GM19238 (cell line): ENCODE measurements around the gene LRRC73.
"Not testable (repeated sequence)": the region's sequence is repeated elsewhere in the genome, so short reads cannot be mapped to it uniquely, and the experiment has no call there.

Experiments
- DNase-seq: peaks from one replicate; pipeline ENCODE4 v3.0.0; 2011; ENCODE audit warnings: low spot score; ENCODE audit not compliant: insufficient read length

LRRC73 gene, protein sequence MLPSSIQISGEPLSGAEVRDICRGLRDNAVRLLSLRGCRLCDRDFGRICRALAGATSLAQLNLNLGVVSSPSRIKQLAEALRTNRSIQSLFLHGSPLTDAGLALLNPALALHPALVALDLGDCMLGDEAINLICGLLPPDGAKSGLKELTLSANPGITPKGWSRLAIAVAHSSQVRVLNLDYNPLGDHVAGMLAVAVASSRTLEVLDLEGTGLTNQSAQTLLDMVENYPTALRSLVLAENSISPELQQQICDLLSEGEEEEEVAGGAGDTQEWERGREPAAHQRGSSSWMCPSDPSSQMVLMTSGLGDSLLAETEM

DNA sequence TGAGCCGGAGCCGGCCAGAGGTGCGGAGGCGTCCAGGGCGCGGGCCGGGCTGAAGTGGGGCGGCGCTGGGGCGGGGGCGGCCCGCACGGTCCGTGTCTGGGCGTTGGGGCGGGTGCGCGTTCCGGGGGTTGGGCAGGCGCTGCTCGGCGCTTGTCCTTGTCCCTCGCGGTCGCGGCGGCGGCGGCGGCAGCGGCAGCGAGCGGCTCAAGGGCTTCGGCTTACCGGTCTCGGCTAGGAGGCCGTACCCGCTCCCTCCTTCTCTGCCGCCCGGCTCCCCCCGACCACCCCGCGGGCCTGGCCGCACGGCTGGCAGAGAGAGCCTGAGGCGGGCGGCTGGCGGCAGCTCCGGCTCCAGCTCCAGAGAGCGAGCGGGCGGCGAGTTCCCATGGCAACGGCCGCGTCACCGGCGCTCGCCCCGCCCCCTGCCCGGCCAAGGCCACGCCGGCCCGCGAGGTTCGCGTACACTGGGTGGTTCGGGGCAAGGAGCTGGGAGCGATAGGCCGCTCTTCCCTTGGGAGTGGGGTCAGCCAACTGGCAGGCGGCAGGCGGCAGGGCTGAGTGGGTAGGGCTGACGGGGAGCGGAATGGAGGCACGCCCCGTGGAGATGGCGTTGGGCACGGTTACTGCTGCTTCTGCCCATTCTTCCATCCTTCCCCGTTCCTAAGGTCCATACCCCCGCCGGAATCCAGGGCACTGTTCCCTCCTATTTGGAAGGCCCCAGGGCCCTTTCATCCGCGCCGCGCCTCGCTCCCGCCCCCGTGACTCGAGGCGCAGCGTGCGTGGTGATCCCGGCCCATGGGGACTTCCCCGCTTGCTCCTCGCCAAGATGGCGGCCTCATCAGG is at the start of gene LRRC73:
TSS of gene LRRC73 (minus strand) at position 363 of the 843 bp plus-strand sequence. CDS start 561 bp downstream, outside the sequence.
- peak; percentile 76 for DNase-seq

DNA sequence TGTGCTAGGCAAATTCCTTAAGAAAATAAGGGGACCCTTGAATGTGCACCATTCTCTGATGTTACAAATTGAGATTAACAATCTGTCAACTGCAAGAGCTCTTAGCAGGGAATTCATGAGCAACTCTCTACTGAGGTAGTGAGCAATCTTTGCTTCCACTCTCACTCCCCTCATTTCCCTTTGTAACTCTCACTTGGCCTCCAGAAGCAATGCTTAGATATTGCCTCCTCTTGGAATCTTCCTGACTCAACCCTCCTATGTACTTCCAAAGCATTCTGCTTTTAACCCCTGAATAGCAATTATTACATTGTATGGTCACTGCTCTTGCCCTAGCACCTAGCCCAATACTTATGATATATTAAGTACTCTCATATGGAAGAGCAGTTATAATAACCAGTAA is 49.2 kb upstream of the LRRC73 start:
- DNase-seq: no peak

DNA sequence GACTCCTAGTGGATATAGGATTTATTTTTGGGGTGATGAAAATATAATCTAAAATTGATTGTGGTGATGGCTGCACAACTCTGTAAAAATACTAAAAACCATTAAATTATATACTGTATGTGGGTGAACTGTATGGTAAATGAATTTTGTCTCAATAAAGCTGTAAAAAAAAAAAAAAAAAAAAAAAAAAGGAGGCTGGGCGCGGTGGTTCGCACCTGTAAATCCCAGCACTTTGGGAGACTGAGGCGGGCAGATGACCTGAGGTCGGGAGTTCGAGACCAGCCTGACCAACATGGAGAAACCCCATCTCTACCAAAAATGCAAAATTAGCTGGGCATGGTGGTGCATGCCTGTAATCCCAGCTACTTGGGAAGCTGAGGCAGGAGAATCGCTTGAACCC is 47.5 kb upstream of the LRRC73 start:
- DNase-seq: not testable (repeated sequence)

DNA sequence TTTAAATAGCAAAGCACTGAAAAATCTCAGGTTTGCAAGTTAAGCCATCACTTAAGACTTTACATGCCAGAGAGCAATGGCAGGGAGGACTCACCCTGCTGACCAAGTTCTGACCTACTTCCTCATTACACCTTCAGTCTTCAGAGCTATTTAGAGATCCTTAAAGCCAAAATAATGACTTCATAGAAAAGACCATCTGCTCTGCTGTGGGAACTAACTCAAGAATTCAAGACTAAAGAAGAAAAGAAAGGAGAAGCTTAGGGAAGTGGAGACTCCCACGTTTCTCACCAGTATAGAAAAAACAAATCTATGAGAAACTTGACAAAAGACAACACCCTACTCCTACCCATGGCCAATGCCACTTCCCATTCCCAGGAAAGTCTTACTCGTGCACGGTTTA is 37.1 kb upstream of the LRRC73 start:
- DNase-seq: no peak

DNA sequence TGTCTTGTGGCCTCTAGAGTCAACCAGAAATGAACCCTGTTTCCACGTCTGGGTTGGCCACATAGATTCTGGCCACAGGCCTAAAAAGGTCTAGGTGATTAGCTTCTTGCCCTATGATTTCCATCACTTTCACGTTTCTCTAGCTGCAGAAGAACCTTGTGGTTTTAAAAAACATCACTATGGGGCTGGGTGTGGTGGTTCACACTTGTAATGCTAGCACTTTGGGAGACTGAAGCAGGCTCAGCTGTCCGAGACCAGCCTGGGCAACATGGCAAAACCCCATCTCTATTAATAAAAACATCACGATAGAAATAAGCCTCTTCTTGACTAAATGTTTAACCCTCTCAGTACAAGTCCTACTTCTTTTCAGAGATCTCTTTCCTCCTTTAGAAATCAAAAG is 34.3 kb upstream of the LRRC73 start:
- no peak for DNase-seq

DNA sequence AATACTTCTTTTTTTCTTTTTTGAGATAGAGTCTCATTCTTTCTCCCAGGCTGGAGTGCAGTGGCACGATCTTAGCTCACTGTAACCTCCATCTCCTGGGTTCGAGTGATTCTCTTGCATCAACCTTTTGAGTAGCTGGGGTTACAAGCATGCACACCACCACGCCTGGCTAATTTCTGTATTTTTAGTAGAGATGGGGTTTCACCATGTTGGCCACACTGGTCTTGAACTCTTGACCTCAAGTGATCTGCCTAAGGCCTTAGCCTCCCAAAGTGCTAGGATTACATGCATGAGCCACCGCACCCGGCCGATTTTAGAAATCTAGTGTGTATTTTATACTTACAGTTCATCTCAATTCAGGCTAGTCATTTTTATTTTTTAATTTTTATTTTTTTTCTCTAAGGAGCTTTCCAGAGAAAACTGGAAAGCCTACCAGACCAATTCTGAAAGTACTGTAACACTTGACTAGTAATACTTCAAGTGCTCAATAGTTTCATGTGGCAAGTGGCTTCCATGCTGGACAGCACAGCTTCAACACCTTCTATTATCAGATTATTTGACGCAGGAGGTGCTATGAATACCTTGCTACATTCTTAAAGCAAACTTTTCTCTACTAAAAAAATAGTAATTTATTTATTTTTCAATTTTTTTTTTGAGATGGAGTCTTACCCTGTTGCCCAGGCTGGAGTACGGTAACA is 31.8 kb upstream of the LRRC73 start:
- DNase-seq: no peak

DNA sequence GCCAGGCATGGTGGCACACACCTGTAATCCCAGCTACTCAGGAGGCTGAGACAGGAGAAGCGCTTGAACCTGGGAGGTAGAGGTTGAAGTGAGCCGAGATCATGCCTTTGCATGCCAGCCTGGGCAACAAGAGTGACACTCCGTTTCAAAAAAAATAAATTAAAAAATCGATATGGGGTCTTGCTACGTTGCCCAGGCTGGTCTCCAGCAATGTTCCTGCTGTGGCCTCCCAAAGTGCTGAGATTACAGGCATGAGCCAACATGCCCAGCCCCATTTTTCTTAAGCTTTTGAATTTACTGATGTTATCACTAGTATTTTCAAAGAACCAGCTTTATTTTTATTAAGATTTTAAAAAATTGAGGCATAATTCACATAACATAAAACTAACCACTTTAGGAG is 30.4 kb upstream of the LRRC73 start:
- no peak for DNase-seq

DNA sequence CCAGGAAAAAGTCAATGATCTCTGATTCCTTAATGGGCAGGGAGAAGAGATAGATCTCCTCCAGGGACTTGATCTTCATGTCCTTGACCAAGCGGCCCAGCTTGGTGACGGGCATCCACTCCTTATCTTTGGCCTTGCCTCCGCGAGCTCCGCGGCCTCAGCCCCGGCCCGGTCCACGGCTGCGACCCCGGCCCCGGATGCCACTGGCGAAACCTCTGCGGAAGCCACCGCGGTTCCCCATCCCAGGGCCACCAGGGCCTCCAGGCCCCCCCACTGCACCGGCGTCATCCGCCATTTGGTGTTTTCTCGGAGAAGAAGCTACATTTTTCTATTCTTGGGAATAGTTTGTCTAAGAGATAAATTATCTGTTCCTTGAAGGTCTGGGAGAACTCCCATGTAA is 29.3 kb upstream of the LRRC73 start:
- DNase-seq: not testable (repeated sequence)

DNA sequence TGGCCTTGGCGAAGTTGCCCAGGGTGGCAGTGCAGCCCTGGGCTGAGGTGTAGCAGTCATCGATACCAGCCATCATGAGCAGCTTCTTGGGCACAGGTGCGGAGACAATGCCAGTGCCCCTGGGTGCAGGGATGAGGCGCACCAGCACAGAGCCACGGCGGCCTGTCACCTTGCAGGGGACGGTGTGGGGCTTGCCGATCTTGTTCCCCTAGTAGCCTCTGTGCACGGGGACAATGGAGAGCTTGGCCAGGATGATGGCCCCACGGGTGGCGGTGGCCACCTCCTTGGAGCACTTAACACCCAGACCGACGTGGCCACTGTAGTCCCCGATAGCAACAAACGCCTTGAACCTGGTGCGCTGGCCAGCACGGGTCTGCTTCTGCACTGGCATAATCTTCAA is 28.8 kb upstream of the LRRC73 start:
- DNase-seq: not testable (repeated sequence)

DNA sequence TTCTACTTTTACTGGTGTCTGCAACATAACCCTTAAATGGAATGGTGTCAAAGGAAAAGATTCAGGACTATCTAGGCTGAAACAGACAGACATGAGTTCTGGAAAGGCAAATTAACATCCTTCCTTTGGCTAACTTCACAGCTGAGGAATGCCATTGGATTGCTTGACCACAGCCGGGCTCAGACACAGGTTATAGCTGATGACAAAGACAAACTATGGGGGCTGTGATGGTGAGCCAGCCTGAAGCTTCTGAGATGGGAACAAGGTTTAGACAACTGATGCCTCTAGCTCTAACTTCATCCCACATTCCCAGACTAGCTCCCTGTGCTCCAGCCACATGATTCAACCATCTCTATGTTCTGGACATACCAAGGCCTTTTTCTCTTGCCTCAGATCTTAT is 22.1 kb upstream of the LRRC73 start:
- DNase-seq: no peak

DNA sequence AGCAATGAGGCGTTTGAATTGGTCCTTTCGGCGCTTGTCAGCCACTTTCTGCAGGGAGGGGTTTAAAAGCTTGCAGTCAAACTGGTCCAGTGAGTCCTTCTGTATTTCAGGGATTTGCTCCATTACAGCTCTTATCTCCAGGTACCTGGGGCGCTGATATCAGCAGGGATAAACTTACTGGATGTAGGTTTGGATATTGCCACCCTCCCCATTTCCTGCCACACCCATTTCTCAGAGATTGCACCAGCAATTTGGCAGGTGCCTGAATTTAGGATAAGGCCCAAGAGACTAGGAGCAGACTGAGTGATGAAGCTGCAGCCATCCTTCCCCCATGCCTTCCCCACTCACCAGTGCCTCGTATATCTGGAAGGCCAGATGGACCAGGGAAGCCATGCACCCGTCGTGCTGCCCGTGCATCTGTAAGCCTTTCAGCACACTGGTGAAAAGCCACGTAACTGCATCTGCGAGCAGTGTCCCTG is 14.4 kb upstream of the LRRC73 start:
- no peak for DNase-seq

DNA sequence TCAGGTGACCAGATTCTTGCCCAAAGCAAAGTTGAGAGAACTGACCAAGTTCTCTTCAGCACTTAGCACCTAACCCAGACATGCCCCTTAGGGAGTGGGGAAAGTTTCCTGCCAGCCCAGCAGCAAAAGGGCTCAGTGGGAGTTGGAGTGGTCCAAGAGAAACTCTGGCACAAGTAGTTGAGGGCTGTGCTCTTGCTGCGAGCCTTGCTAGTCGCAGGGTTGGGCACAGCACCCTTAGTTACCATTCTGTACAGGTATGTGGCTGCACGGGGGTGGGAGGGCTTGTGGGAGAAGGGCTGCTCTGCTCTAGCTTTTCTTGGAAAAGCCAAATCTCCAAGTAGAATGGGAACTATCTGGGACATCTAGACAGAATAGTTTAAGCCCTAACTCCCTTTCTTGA is 13.1 kb upstream of the LRRC73 start:
- no peak for DNase-seq

DNA sequence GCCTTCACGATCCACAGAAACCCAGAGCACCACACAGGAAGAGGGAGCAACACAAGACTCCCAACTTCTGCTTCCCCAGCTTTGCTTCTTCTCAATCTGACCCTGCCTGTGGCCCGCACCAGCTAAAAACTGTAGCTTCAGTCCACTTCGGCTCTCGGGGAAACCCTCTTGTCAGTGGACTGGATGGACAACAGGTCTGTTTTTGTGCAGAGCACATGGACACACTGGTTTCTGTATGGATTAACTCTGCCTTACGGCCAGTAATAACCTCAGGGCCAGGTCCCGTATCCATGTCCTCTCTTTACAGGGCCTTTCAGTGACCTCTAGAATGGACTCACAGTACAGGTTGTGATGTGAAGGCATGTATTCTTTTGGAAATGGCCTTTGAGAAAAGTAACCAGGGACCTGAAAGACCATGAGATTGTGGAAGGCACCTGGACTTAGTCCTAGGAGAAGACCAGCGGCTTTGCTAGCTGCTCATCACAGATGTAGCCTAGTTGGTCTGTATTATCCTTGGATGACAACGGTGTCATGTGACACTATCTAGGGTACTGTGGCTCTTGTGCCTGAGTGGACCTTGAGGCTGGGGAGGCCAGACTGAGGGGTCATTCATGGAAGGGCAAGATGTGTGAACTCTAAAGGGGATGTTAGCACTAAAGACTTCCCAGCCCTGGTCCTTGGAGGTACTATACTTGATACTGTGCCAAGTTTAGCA is 12.6 kb upstream of the LRRC73 start:
- no peak for DNase-seq

DNA sequence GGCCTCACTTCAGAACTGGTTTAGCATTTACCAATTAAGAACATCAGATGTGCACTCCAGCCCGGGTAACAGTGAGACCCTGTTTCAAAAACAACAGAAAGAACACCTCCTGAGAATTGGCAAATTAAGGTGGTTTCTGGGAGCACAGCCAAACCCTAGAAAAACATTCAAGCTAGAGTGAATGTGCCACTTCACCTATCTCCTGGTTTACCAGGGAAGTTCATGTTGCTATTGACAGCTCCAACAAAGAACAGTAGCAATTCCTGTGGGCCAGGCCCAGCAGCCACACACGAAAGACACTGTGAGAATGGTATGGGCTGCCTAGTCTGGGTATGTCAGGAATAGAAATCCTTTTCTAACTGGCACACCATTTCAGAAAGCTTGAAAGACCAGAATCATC is 11.7 kb upstream of the LRRC73 start:
- no peak for DNase-seq

DNA sequence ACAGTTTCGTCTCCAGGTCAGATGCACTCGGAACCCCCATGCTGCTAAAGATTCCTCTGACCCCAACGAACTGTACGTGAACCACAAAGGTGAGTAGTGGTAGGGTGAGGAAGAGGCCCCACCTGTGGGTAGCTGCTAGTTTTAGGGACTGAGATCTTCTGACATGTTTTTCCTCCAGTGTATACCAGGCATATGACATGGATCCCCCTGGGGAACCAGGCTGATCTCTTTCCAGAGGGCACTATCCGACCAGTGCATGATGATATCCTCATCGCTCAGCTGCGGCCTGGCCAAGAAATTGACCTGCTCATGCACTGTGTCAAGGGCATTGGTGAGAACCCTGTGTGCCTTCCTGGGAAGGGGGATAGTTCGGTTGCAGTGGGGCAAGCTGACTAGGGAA is 10.0 kb upstream of the LRRC73 start:
- DNase-seq: no peak

DNA sequence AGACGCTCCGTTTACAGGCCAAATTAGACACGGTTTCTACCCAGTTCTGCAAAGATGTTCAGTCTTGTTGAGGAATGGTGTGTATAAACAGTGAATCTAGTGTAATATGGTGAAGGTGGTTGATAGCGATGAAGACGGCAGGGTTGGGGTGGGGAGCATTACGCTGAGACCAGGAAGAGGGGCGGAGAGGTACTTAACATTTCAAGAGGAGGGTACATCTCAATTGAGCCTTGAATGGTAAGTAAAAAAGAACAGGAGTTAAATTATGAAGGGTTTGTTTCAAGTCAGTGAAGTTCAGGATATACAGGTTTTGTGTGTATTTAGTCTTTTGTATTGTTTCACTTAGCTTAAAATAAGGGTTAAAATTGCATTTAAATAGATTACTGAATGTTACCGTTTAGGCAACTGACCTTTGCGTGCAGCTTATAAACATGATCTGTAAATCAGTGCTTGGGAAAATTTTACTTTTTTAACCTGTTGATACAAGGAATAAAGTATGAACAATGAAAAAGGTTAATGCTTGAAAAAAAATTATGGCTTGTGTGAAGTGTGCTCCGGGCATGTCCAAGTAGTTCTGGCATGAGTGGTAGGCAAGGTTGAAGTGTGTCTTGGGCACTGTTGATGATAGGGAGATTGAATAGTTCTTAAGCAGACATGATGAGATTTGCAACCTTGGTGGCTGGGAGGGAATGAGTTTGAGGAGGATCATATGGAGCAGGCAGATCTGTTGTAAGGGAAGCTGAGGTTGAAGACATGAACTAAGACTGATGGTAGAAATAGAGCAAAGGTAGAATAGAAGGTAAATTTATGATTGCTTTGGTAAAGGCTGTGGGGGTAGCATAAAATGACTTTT is 7.6 kb upstream of the LRRC73 start:
- DNase-seq: no peak

DNA sequence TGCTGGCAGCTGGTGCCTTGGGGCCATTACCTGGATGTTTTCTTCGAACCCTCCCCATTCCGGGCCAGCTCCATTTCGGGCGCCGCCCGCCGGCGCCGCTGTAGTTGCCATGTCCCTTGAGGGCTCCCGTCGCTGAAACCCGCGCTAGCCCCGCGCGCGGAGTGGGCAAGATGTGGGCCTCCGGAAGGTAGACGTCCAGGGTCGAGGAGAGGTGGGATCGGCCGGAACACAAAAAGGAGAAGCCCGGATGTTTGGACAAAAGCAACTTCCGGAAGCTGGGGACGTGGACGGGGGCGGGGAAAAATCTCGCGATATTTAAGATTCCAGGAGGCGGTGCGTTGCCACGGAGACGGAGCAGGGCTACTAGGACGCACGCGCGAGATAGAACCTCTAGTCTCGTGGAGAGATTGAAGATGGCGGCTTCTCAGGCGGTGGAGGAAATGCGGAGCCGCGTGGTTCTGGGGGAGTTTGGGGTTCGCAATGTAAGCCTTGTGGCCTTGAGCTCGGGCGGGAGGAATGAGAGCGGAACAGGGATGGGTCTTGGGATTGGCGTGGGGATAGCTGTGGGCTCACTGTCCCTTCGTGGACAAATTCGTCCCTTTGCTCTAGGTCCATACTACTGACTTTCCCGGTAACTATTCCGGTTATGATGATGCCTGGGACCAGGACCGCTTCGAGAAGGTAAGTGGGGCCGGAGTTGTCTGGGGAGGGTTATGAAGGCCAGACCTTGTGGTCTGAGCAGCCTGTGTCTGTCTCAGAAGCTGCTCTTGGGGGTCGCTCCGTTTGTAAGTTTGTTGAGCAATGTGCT is 6.8 kb upstream of the LRRC73 start, which contains the start of the genes POLR1C and YIPF3:
TSS of gene POLR1C (plus strand) at position 393 of the 808 bp plus-strand sequence. CDS start at position 414, 21 bp downstream.
TSS of gene YIPF3 (minus strand) at position 230 of the 808 bp plus-strand sequence. CDS start at position 111, 119 bp downstream.
- peak; percentile 97 for DNase-seq

DNA sequence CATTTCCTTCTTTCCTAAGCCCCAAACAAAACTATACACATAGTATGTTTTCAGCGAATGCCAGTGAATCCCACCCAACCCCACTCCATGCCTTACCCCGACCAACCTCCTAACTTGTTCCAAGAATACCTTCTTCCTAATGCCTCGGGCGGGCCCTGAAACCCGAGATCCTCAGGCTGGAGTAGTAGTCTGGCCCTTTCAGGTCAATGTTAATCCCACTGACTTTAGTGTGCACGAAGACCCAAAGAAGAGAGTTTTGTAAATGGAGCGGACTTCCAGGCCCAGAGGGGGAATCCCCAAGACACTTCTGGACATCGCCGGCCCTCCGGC is 6.2 kb upstream of the LRRC73 start:
- DNase-seq: no peak

DNA sequence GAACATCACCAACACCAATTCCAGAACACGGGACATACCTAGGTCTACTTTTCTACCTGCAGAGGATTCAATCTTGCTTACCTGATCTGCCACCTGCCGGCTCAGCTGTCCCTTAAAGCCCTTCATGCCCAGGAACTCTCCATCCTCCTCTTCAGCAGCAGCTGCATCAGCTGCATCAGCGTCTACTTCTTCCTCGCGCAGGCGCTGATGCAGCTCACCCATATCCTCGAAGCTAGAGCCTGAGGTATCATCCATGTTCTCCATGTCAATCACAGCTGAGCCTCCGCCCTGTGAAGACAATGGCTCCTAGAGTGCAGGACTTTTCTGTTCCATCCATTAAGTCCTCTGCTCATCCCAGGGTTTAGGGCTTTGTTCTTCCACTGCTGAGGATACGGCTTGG is 5.7 kb upstream of the LRRC73 start:
- DNase-seq: no peak
